Transverse colon (tissue), 4 donors: Measurements from ENCODE around the gene PALLD. TPM values are rescaled to one million over a fixed set of nuclear protein-coding genes. Genes with fewer than 3 reads are reported as not detected.

Experiments
- DNase-seq: peaks from one replicate; pipeline ENCODE4 v3.0.0-alpha.2; 2019
- H3K27ac ChIP-seq, 4 donors: fragments of 200-600 bp; sonication (generic); 2 replicates each; pipeline ENCODE4 v1.5.1; 2016 to 2018; ENCODE audit warnings: inconsistent platforms in 4 of 4
- H3K27me3 ChIP-seq: fragments of 200-600 bp; sonication (generic); 2 replicates; pipeline ENCODE4 v1.5.1; 2017; ENCODE audit warnings: inconsistent platforms
- H3K36me3 ChIP-seq, 4 donors: fragments of 200-600 bp; sonication (generic); 2 replicates each; pipeline ENCODE4 v1.5.1; 2017 to 2019; ENCODE audit warnings: inconsistent platforms in 4 of 4
- H3K4me1 ChIP-seq, 4 donors: fragments of 200-600 bp; sonication (generic); 2 replicates each; pipeline ENCODE4 v1.5.1; 2017 to 2020; ENCODE audit warnings: inconsistent platforms in 4 of 4
- H3K4me3 ChIP-seq, 4 donors: fragments of 200-600 bp; sonication (generic); 1 replicate in 1 of 4; 2 replicates in 3 of 4; pipeline versions ENCODE4 v1.5.1 to v1.6.1; 2017 to 2019; ENCODE audit warnings: inconsistent platforms in 4 of 4
- H3K9me3 ChIP-seq, 2 donors: fragments of 200-600 bp; sonication (generic); 2 replicates each; pipeline ENCODE4 v1.5.1; 2017 to 2019; ENCODE audit warnings: inconsistent platforms in 2 of 2
- CTCF ChIP-seq, 5 experiments: fragments of 200-600 bp in 3 of 5; fragments of 450-650 bp in 2 of 5; sonication (generic) in 3 of 5; IDR thresholded peaks; 1 replicate in 2 of 5; 2 replicates in 3 of 5; pipeline ENCODE4 v1.5.1; 2016 to 2017; ENCODE audit warnings: antibody characterized with exemption in 5 of 5, inconsistent platforms in 3 of 5, mild to moderate bottlenecking in 2 of 5, moderate library complexity in 1 of 5
- EP300 ChIP-seq: sonication (generic); formaldehyde crosslinking; IDR thresholded peaks from one replicate; pipeline ENCODE4 v1.6.1; 2017; ENCODE audit warnings: antibody characterized with exemption, low read depth
- POLR2A ChIP-seq: fragments of 450-650 bp; IDR thresholded peaks from one replicate; pipeline ENCODE4 v1.6.1; 2016; ENCODE audit warnings: antibody characterized with exemption, mild to moderate bottlenecking, moderate library complexity
- POLR2AphosphoS5 ChIP-seq, 3 donors: sonication (generic); formaldehyde crosslinking; IDR thresholded peaks; one replicate each; pipeline ENCODE4 v1.6.1; 2016; ENCODE audit warnings: antibody characterized with exemption in 3 of 3
- WGBS, 2 donors: methylation state at CpG; one replicate each; pipeline ENCODE4 v1.1.5; 2018; ENCODE audit warnings: low coverage in 1 of 2; 5-methylcytosine and 5-hydroxymethylcytosine counted together
- in situ Hi-C, 4 donors: fragments of 200-750 bp; cut with MboI; loops; one replicate each; pipeline versions ENCODE4 v1.15.0 to v1.15.1; 2017; ENCODE audit warnings: low sequenced_read_pairs in 3 of 4, low pct_ligation_motif_present in 1 of 4, low pct_unique_long_range_greater_than_20kb in 1 of 4
- intact Hi-C: fragments of 100-400 bp; cut with DNase I; formaldehyde crosslinking; loops from one replicate; pipeline ENCODE4 v1.15.1; 2023; ENCODE audit warnings: low total_unique reads
- total RNA-seq, 4 donors: library from RNA; depleted of rRNA; stranded (reverse); fragments of >200 nt; gene quantifications; one replicate each; pipeline ENCODE4 v1.1.0, GENCODE V29; 2016

Gene PALLD
- total RNA-seq, 4 donors from 2014 or later = 230 to 309 (median 278) TPM

GRCh38 chr4:168879188-168879587, 382.3 kb downstream of the PALLD start:
- peaks cover 0 to 52% (median 4%) of the 10 kb centered on the region in 4 donors for H3K4me1 ChIP-seq
- in situ Hi-C loops (no loop called here), intact Hi-C loops (loop anchor here (5.0 kb wide), 1 partner anchor 42 kb away; no protein-coding TSS in a partner anchor)
- TF ChIP-seq CTCF (IDR thresholded peaks at IDR 0.05) (no peak), POLR2AphosphoS5 (IDR thresholded peaks at IDR 0.05) (no peak), EP300 (no peak), POLR2A (no peak)
- peak overlapping the region; percentile 70 to 83 (median 82) for H3K27ac ChIP-seq
- no peaks in the 10 kb centered on the region for H3K27me3 ChIP-seq
- no peak overlapping the region for H3K4me3 ChIP-seq
- H3K9me3 ChIP-seq = no peaks in the 10 kb centered on the region
- H3K36me3 ChIP-seq = peaks cover 0 to 3% (median 0%) of the 10 kb centered on the region in 4 donors
- no peak for DNase-seq

GRCh38 chr4:168880072-168880675, 383.3 kb downstream of the PALLD start:
- Histone ChIP-seq H3K9me3 (no peaks in the 10 kb centered on the region), H3K27ac (peak overlapping the region; percentile 70 to 83 (median 82)), H3K27me3 (no peaks in the 10 kb centered on the region), H3K4me3 (no peak overlapping the region), H3K36me3 (peaks cover 0 to 3% (median 0%) of the 10 kb centered on the region in 4 donors), H3K4me1 (peaks cover 0 to 56% (median 4%) of the 10 kb centered on the region in 4 donors)
- no peak for DNase-seq
- 20 to 64% methylated on average over 1 to 6 of the region's 6 CpGs for WGBS, 2 donors
- in situ Hi-C loops = no loop called here
- intact Hi-C loops = no loop called here
- TF ChIP-seq POLR2A (no peak), EP300 (no peak), CTCF (IDR thresholded peaks at IDR 0.05) (no peak), POLR2AphosphoS5 (IDR thresholded peaks at IDR 0.05) (no peak)

- intact Hi-C loops (no loop called here), in situ Hi-C loops (no loop called here)
- 64 to 100% methylated on average over 1 to 8 of the region's 8 CpGs for WGBS, 2 donors
- no peaks in the 10 kb centered on the region for H3K9me3 ChIP-seq
- peaks cover 0 to 3% (median 0%) of the 10 kb centered on the region in 4 donors for H3K36me3 ChIP-seq
- H3K4me3 ChIP-seq = no peak overlapping the region
- DNase-seq = no peak
- H3K4me1 ChIP-seq = peaks cover 0 to 56% (median 4%) of the 10 kb centered on the region in 4 donors
- TF ChIP-seq CTCF (IDR thresholded peaks at IDR 0.05) = no peak
- H3K27ac ChIP-seq = peak overlapping the region; percentile 70 to 83 (median 82)
- no peaks in the 10 kb centered on the region for H3K27me3 ChIP-seq
Measured at GRCh38 chr4:168880811-168881595, 384.2 kb downstream of the PALLD start.

GRCh38 chr4:168881781-168882420, 385.0 kb downstream of the PALLD start:
- no peak for DNase-seq
- TF ChIP-seq POLR2AphosphoS5 (IDR thresholded peaks at IDR 0.05) (no peak), POLR2A (no peak), EP300 (no peak), CTCF (IDR thresholded peaks at IDR 0.05) (no peak)
- peaks cover 0 to 56% (median 4%) of the 10 kb centered on the region in 4 donors for H3K4me1 ChIP-seq
- no peaks in the 10 kb centered on the region for H3K9me3 ChIP-seq
- peaks cover 0 to 3% (median 0%) of the 10 kb centered on the region in 4 donors for H3K36me3 ChIP-seq
- no peaks in the 10 kb centered on the region for H3K27me3 ChIP-seq
- peak overlapping the region; percentile 70 to 83 (median 82) for H3K27ac ChIP-seq
- whole genome bisulfite sequencing, 2 donors = 86 to 94% methylated on average over 6 to 7 of the region's 7 CpGs
- H3K4me3 ChIP-seq = no peak overlapping the region
- in situ Hi-C loops (no loop called here), intact Hi-C loops (no loop called here)
